GM19395 (cell line): ENCODE data around the gene SPDYE3.

Experiments
- ATAC-seq: cut with Tn5 transposase; IDR thresholded peaks from one replicate; pipeline ENCODE4 v1.9.1; 2021; ENCODE audit warnings: mild to moderate bottlenecking, moderate library complexity; ENCODE audit not compliant: unreplicated experiment

SPDYE3 gene

DNA sequence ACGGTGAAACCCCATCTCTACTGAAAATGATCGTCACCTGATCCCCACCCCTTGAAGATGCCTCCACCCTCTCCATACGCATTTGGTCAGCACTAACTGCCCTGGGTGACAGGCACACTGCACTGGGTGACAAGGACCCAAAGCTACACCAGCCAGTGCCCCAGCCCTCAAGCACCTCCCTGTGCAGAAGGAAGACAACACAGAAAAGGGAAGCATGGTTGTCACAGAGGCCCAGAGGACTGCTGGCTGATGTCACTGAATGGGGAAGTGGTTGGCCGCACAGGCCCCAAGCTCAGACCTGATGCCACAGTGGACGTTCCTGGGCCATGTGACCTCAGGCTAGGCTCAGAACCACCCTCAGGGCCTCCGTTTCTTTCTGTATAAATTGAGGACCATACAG lies 61.6 kb downstream of the SPDYE3 start:
- peak; percentile 56 for ATAC-seq

DNA sequence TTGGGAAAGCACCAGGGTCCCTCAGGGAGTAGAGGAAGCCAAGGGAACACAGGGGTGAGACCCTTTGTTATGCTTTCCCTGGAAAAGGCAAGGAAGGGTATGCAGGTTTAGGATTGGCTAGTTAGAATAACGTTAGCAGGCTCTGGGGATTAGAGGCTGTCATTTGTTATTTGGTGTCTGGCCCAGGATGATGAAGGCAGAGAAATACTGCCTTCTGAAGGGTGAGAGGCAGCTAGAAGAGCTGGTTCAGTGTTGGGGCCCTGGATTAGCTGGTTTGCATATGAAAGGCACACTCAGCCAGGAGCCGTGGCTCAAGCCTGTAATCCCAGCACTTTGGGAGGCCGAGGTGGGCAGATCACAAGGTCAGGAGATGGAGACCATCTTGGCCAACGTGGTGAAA lies 62.8 kb downstream of the SPDYE3 start:
- no peak for ATAC-seq

GRCh38 chr7:100370746-100371145 lies 63.2 kb downstream of the SPDYE3 start:
- ATAC-seq: no peak

- ATAC-seq: no peak
Measured at GRCh38 chr7:100371561-100372171, 64.2 kb downstream of the SPDYE3 start.
